NCI-H2029 treated with DMSO at 0.1 percent for 48 hours (cell line): ENCODE results near the gene ZDHHC14.
"Not testable (repeated sequence)": the region's sequence is repeated elsewhere in the genome, so short reads cannot be mapped to it uniquely, and the experiment has no call there.

ENCODE experiments used
- DNase-seq: peaks from one replicate; lab custom pipeline; 2025; lab: John Stamatoyannopoulos, UW

The ZDHHC14 gene

GRCh38 chr6:157690441-157691210 is 309.6 kb downstream of the ZDHHC14 start:
- DNase-seq = no peak

DNA sequence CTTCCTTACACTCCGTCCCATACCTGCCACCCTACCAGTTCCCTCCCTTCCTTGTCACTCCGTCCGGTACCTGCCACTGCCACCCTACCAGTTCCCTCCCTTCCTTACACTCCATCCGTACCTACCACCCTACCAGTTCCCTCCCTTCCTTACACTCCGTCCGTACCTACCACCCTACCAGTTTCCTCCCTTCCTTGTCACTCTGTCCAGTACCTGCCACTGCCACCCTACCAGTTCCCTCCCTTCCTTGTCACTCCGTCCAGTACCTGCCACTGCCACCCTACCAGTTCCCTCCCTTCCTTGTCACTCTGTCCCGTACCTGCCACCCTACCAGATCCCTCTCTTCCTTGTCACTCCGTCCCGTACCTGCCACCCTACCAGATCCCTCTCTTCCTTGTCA is 310.6 kb downstream of the ZDHHC14 start:
- DNase-seq = not testable (repeated sequence)

GRCh38 chr6:157693867-157694266 is 312.9 kb downstream of the ZDHHC14 start:
- DNase-seq = no peak

DNA sequence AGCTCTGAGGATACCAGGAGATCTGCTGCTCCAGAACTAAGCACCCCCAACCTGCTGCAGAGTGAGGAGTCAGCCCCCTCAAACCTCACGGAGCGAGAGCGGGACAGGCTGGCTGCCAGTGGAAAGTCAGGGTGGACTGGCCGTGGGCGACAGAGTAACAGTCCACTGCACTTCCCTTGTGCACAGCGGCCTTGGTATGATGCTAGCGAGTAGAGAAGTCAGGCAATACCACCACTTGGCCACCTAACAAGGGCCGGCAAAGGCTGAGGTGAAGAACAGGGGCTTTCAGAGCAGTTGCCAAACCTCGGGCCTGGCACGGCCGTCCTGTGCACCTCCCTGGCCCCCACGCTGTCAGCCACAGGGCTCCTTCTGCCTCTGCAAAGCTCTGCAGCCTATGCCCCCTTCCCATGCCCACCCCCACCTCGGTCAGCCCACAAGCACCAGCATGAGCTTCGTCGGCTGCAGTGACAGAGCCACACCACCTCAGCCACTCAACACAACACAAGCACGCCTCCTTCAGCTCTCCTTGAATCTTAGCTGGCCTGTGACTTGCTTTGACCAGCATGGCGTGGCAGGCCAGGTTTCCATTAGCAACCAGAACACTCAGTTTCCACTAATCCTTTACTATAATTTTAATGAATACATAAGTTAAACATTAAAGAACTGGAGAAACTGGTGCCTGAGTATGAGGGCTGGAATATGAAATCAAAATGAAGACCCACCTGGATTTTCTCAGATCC is 314.5 kb downstream of the ZDHHC14 start:
- DNase-seq = no peak

GRCh38 chr6:157699777-157700636 is 319.0 kb downstream of the ZDHHC14 start:
- no peak for DNase-seq

- DNase-seq = not testable (repeated sequence)
Observed at GRCh38 chr6:157706351-157706750, 325.4 kb downstream of the ZDHHC14 start.

DNA sequence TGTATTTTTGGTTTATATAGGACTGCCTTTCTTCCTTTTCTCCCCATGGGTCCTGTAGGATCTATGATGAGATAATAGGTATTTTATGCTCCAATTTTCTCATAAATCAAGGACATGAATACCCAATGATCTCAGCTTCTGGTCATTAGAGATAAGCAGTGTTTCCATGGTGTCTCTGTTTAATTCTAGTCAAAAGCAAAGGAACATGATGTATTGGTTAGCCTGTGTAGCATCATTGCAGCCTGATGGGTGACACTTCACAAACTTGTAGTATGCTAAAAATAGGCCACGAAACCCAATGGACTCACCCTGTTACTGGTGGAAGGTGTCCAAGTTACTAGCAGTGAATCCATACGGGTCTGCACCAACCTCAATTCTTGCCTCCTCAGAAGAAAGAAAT is 325.9 kb downstream of the ZDHHC14 start:
- DNase-seq = no peak

DNA sequence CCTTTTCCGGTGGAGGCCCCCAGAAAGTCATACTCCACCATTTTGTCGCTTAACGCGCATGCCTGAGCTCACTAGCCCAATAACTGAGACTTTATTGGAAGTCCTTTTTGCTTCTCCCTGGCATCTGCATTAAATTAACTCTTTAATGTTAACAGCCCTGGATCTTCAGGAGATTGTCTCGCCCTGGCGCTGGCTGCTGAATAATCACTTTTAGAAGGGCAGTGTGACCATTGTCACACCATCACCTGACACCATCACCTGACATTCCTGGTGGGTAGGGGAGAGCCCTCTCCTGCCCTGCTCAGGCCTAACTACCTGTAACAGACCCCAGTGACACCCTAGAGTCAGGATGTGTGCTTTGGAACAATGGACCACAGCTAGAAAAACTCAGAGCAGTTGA is 326.6 kb downstream of the ZDHHC14 start:
- DNase-seq = no peak

DNA sequence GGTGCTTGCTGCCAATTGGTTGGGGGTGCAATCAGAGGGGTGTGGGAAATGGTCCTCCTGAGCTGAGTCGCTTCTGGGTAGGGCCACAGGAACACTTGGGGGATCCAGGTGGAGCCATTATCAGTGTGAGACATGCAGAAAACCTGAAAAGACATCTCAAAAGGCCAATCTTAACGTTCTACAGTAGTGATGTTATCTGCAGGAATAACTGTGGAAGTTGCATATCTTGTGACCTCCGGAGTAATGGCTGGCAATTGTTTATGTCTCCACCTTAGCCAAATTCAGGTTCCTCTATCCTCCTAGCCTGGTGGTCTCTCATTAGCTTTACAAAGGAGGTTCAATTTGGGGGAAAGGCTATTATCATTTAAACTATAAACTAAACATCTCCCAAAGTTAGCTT is 327.2 kb downstream of the ZDHHC14 start:
- no peak for DNase-seq

GRCh38 chr6:157708933-157709332 is 327.9 kb downstream of the ZDHHC14 start:
- no peak for DNase-seq

DNA sequence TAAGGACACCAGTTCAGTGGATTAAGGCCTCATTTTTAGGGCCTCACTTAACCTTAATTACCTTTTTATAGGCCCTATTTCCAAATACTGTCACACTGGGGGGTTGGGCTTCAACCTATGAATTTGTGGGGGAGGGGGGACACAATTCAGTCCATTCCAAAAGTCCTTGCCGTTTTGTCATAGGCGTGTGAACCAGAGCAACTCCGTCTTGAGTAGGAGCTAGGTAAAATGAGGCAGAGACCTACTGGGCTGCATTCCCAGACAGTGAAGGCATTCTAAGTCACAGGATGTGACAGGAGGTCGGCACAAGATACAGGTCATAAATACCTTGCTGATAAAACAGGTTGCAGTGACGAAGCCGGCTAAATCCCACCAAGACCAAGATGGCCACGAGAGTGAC is 328.6 kb downstream of the ZDHHC14 start:
- no peak for DNase-seq

- no peak for DNase-seq
Observed at GRCh38 chr6:157710604-157711003, 329.6 kb downstream of the ZDHHC14 start.

GRCh38 chr6:157711060-157711459 is 330.1 kb downstream of the ZDHHC14 start:
- no peak for DNase-seq

GRCh38 chr6:157712585-157713295 is 331.8 kb downstream of the ZDHHC14 start:
- no peak for DNase-seq

DNA sequence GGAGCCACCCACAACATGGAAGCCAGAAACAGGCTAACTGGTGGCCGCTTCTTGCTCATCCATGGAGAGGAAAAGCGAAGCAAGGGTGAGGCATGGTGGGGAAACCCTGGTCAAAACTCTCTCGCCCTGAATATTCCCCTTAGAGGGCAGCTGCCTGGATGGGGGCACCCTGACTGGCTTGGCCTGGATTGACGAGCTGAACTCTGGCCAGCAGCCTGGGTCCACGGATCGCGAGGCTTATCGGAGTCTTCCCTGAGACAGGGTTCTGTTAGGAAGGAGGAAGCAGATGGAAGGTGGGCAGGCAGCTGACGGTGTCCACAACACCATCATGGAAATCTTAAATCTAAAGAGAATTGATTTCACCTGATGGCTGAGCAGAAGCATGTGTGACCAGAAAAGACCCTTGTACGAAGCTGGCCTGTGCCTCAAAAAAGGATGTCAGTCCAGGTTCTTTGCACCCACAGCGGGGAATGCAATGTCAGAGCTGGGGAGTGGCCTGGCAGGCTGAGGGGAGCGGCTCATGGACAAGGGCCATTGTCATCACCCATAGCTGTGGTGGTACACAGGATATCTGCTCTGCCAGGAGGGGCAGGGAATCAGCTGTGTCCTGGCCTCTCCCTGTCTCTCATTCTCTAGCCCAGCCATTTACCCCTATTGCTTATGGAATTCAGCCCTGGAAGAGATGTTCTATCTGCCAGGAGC is 332.6 kb downstream of the ZDHHC14 start:
- DNase-seq = no peak

- no peak for DNase-seq
Observed at GRCh38 chr6:157714153-157714490, 333.1 kb downstream of the ZDHHC14 start.

DNA sequence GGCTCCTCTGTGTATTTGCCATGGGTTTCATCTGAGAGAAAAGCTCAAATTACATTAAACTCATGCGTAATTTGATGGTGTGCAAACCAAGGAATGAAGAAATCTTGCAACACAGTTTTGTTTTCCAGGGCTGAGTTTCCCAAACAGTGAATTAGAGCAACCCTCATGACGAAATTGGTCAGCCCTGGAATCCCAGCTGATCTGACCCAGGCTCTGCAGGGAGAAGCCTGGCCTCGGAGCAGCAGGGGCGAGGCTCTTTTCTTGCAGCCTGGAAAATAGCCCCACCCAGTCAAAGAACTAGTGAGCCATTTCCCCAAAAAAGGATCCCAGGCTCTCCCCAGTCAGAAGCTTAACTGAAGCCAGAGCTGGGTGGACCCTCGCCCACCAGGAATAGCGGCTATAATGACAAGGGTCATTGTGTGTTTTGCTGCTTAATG is 334.8 kb downstream of the ZDHHC14 start:
- DNase-seq = no peak

GRCh38 chr6:157716251-157716995 is 335.4 kb downstream of the ZDHHC14 start:
- DNase-seq = no peak

- DNase-seq = no peak
Observed at GRCh38 chr6:157717340-157717748, 336.4 kb downstream of the ZDHHC14 start.

DNA sequence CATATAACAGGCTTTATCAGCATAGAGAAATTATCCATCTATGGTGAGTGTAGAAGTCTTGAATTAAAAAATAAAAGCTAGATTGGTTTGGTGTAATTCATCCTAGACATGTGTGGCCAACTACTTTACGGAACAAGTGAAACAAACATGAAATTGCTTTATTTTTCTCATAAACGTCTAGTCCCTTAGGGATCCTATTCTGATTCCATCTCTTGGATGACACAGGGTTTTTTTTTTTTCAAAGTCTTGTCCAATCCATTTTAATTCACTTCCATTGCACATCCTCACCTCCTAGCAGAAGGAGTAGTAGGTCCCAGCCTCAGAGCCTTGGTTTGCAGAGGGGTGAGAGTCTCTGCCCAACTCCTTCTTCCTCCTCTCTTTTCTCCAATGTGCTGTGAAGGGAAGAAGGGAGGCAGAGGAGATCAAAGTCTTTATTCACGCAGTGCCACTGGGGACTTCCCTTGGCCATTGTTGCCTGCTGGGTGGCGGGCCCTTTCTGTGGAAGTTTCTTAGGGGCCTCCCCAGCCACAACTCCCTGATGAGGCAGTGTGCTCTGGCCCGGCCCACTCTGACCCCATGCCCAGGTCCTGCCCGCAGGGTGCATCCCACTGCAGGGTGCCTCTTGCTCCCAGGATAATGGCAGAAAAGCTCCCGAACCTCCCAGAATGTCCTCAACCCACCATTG is 337.7 kb downstream of the ZDHHC14 start:
- DNase-seq = no peak
